GM20431 (cell line): ENCODE results near the gene RRP7A.
"Not testable (repeated sequence)": the region's sequence is repeated elsewhere in the genome, so short reads cannot be mapped to it uniquely, and the experiment has no call there.

ENCODE experiments used
- in situ Hi-C: fragments of 300-500 bp; cut with MseI, MboI; formaldehyde crosslinking; loops from one replicate; pipeline ENCODE4 v1.15.0; 2020; ENCODE audit warnings: low sequenced_read_pairs; ENCODE audit not compliant: unreplicated experiment

RRP7A gene

DNA sequence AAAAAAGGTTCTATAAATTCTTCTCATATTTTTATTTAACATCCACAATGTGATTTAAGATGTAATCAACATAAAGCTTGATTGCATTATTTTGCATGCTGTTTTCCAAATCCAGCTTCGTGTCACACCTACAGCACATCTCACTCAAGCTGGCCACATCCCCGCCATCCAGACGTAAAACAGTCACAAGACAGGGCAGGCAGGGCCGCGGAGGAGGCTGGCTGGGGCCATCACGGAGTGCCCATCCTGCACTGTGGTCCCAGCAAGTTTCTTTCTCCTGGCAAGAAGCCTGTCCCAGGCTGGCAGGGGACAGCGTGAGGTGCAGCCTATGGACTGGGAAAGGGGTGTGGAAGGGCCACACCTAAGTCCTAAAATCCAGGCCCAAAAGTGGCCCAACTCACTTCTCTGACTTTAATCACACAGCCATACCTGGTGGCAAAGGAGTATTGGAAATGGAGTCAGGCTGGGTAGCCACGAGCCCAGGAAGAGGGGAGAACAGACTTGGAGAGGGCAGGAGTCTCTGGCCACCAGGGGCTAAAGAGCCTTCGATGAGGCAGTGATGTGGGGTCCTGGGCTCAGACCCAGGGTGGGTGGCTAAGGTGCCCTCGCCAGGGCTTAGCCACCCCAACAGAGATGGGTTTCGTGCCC, 11.1 kb downstream of the RRP7A start:
- in situ Hi-C loops: not testable (repeated sequence)

DNA sequence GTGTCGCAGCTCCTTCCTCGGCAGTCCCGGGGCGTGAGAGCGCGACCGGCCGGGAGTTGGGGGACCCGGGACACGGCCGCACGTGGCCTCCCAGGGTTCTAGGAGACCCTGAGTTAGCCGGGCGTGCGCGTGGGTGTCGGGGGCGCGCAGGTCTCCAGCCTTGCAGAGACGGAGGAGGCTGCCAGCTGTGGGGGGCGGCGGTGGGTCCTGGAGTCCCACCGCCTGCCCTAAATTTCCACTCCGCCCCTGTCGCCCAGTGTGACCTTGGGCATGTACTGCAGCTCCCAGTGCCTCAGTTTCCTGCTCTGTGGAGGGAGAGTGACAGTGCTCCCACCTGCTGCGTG, 18.8 kb downstream of the RRP7A start:
- in situ Hi-C loops: no loop called here

DNA sequence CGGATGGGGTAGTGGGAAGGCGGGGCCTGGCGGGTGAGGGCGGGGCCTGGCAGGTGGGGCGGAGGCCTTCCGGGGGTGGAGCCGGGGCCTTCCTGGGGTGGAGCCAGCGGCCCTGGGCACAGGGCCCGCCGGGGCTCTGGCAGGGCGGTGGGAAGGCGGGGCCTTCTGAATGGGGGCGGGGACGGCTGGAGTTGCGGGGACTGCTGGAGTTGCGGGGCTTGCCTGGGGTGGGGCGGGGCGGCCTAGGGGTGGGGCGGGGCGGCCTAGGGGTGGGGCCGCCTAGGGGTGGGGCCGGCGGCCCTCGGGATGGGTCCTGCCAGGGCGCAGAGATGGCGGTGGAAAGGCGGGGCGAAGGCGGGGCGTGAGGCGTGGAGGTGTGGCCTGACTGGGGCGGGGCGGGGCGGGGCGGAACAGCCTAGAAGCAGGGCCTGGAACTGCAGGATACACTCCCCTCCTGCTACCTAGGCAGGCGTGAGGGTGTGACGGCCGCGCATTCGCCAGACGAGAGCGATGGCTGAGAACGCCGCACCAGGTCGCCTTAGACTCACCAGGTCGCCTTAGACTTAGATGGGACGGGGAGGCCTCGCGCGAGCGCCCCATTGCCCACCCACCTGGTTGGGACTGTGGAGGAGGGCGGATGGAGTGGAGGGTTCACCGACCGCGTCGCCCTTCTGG, 19.3 kb downstream of the RRP7A start:
- in situ Hi-C loops: no loop called here

DNA sequence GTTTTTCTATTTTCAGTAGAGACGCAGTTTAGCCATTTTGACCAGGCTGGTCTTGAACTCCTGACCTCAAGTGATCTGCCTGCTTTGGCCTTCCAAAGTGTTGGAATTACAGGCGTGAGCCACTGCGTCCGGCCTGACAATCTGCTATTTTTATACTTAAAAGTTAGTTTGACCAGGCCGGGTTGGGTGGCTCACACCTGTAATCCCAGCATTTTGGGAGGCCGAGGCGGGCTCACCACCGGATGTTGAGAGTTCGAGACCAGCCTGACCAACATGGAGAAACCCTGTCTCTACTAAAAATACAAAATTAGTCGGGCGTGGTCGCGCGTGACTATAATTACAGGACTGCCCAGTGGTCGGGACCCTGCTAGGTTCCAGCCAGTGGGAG, 19.8 kb downstream of the RRP7A start:
- in situ Hi-C loops: not testable (repeated sequence)

GRCh38 chr22:42495533-42496141, 24.0 kb downstream of the RRP7A start:
- in situ Hi-C loops: not testable (repeated sequence)

DNA sequence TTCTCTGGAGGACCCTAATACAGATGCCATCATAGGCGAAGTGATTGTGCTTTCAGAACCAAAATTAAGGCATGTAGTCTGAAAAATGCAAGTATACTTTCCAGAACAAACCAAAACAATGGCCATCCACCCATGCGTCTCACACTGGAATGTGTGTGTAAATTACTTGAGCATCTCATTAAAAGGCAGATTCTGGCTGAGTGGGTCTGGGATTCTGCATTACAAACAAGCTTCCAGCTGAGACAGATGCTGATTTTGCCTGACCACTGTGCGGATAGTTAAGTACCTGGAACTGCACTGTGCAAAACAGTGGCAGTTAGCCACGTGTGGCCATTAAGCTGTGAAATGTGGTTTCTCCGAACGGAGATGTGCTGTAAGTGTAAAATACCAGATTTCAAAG, 26.2 kb downstream of the RRP7A start:
- in situ Hi-C loops: no loop called here

DNA sequence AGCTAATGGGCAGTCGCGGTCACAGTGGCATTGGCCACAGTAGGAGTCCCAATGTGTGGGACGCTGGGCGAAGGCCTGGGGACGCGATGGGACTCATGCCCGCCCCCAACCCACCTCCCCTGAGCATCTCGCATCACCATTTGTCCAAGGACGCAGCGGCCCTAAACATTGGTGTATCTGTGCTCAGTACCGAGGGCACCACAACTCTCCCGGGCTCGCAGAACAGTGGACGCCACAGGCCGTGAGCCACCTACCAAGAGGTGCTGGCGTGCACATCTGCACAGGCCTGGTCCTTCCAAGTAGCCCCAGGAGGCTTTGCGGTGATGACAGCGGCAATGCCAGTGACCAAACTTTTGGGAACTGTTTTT, 27.3 kb downstream of the RRP7A start:
- in situ Hi-C loops: no loop called here

GRCh38 chr22:42490243-42490832, 29.3 kb downstream of the RRP7A start:
- in situ Hi-C loops: no loop called here

DNA sequence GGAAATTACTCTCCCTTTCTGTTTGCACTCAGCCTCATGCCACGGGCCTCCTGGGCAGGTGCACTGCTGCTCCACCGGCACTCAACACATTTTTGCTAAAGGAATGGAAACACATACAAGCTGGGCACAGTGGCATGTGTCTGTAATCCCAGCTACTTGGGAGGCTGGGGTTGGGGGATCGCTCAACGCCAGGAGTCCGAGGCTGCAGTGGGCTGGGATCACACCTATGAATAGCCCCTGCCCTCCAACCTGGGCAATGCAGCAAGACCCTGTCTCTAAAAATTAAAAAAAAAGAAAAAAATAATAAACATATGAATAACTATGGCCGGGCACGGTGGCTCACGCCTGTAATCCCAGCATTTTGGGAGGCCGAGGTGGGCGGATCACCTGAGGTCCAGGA, 30.6 kb downstream of the RRP7A start:
- in situ Hi-C loops: no loop called here

DNA sequence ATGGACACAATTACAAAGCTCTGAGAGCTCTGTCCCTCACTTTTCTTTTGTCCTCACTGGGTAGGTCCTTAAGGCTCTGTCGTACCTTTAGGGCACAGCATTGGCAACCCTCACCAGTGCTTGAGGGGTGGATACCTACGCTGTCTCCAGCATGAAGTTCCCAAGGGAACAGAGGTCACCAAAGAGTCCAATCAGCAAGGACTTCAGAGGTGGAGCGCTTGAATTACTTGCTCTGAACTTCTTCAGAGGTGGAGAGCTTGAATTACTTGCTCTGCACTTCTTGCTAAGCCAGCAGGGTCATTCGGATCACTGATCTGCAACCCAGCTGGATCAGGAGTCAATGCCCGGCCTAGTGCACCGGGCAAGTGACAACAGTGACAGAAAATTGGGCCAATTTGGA, 35.1 kb downstream of the RRP7A start:
- in situ Hi-C loops: no loop called here

GRCh38 chr22:42483610-42484223, 35.9 kb downstream of the RRP7A start:
- in situ Hi-C loops: not testable (repeated sequence)

- in situ Hi-C loops: no loop called here
Observed at GRCh38 chr22:42475122-42475521, 44.5 kb downstream of the RRP7A start.

DNA sequence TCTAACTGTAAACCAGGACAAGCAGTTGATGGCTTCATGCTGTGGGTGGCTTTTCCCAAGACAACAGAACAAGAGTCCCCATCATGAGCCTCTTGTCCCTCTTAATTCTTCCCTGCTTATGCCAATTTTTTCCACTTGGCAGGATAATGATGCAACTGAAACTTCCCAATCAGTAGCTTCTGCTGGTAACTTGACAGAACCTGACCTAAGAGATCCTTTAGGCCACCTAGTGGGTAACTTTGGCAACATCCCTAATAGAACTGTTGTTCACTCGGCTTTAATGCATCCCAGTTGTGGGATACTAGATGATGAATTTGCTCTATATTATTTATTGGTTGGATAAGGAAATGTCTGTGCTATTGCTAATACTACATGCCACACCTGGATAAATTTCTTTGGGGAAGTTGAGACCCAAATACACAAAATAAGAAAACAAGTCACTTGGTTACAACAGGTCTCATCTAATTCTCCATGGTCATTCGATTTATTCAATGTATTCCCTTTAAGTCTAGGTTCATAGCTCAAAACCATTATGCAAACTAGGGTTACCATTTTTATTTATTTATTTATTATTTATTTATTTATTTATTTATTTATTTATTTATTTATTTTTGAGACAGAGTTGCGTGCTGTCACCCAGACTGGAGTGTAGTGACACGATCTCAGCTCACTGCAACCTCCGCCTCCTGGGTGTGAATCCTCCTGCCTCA, 46.0 kb downstream of the RRP7A start:
- in situ Hi-C loops: no loop called here

- in situ Hi-C loops: no loop called here
Observed at GRCh38 chr22:42472671-42473070, 46.9 kb downstream of the RRP7A start.

GRCh38 chr22:42471441-42471840, 48.2 kb downstream of the RRP7A start:
- in situ Hi-C loops: no loop called here

DNA sequence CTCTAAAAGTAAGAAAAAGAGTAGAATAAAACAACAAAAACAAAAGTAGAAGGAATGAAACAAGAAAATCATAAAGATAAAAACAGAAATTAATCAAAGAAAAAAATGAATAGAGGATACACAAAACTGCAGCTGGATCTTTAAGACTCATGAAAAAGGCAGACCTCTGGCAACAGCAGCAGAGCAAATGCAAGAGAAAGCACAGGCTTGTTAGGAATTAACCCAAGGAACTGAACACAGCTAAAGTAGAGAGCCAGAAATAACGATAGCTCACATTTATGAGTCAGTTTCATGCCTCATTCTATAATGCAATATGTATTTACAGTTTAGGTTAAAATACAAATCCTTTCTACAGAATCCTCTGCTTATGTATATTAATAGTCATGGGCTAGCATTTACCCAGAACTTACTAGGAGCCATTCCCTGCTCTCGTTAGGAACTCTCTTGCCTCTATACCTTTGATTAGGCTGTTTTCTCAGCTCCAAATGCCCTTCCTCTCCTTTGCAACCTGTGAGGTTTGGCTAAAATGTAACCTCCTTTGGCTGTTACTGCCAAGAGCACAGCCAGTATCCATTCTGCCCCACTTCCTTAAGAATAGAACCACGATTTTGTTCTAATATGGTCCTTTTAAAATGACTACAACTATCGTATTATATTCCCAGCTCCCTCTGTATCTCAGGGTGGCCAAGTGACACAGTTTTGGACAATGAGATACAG, 49.1 kb downstream of the RRP7A start:
- in situ Hi-C loops: no loop called here

DNA sequence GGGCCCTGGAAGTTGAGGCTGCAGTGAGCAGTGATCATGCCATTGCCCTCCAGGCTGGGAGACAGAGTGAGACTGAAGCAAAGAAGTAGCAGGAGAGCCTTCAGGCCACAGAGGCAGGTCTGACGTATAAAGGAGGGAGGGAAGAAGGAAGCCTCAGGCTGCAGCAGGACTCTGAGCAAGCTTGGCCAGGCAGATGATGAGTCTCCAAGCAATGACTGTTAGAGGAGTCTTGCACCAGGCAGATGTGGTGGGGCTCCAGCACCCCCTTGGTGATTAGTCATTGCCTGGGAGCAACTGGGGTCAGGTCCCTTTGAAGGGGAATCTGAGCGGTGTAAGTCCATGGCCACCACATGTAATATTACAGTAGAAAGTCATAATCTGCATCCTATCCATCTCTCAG, 50.8 kb downstream of the RRP7A start:
- in situ Hi-C loops: no loop called here

GRCh38 chr22:42462016-42462415, 57.6 kb downstream of the RRP7A start:
- in situ Hi-C loops: no loop called here

DNA sequence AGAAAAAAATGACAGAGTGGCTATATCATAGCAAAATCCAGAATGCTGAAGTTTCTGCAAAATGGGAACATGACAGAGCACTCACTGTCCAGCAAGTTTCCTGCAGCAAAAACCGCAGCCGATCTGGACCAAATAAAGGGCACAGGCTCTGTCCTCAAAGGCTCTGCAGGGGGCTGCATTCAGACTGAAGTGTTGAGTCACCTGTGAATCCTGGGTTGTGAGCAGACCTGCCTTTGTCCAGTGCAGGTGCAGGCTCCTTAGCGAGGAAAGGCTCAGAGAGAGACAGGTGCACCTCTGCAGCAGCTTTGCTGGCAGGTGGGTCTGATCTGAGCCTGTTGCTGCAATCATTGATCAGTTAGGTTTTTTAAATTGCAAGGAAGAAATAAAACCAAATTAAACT, 58.1 kb downstream of the RRP7A start:
- in situ Hi-C loops: no loop called here
